RWPE1 (cell line): Measurements from ENCODE around the gene PDIA5.

ENCODE experiments used
- CTCF ChIA-PET: fragments of 350-600 bp; sonication (Branson Sonifier 250); formaldehyde crosslinking; extraction: SDS; loops from one replicate; lab custom pipeline; 2021; lab: Yijun Ruan, JAX
- POLR2A ChIA-PET: fragments of 400-600 bp; formaldehyde crosslinking; extraction: SDS; loops from one replicate; lab custom pipeline; 2020; ENCODE audit warnings: antibody characterized with exemption; ENCODE audit not compliant: low non-redundant PET; lab: Yijun Ruan, JAX
- DNase-seq: peaks from one replicate; pipeline ENCODE4 v3.0.0; 2012; ENCODE audit warnings: low spot score
- H3K27ac ChIP-seq: fragments of 450-650 bp; 2 replicates; pipeline ENCODE4 v1.5.1; 2017
- CTCF ChIP-seq: fragments of 450-650 bp; conservative IDR thresholded peaks from 2 replicates; pipeline ENCODE4 v1.5.1; 2017; ENCODE audit warnings: low read depth, mild to moderate bottlenecking

PDIA5 gene

GRCh38 chr3:123169930-123170329, 103.1 kb downstream of the PDIA5 start:
- no peak for TF ChIP-seq CTCF
- CTCF ChIA-PET = no interaction called here
- POLR2A ChIA-PET = no interaction called here
- DNase-seq = no peak
- no peak overlapping the region for H3K27ac ChIP-seq

- DNase-seq = no peak
- no peak for TF ChIP-seq CTCF
- POLR2A ChIA-PET = no interaction called here
- CTCF ChIA-PET = interaction anchor here (0.6 kb wide), 1 partner anchor 1475 kb away, joined by 4 read pairs; no protein-coding TSS in a partner anchor
- no peak overlapping the region for H3K27ac ChIP-seq
Measured at GRCh38 chr3:123180791-123181190, 114.0 kb downstream of the PDIA5 start.

GRCh38 chr3:123186695-123187094, 119.9 kb downstream of the PDIA5 start:
- ChIA-PET CTCF (interaction anchor here (0.5 kb wide), 1 partner anchor 1974 kb away, joined by 3 read pairs; no protein-coding TSS in a partner anchor), POLR2A (no interaction called here)
- H3K27ac ChIP-seq = no peak overlapping the region
- no peak for TF ChIP-seq CTCF
- DNase-seq = no peak

- ChIA-PET POLR2A (no interaction called here), CTCF (no interaction called here)
- no peak for DNase-seq
- no peak for TF ChIP-seq CTCF
- no peak overlapping the region for H3K27ac ChIP-seq
Measured at GRCh38 chr3:123188058-123188457, 121.2 kb downstream of the PDIA5 start.

- POLR2A ChIA-PET = no interaction called here
Measured at GRCh38 chr3:123193448-123194101, 126.8 kb downstream of the PDIA5 start.

GRCh38 chr3:123194552-123194951, 127.7 kb downstream of the PDIA5 start:
- no peak for DNase-seq
- CTCF ChIA-PET = no interaction called here
- H3K27ac ChIP-seq = no peak overlapping the region
- no peak for TF ChIP-seq CTCF
- POLR2A ChIA-PET = no interaction called here

More at GRCh38 chr3:123193448-123194101, 126.8 kb downstream of the PDIA5 start:
- DNase-seq = no peak
- no peak overlapping the region for H3K27ac ChIP-seq
- TF ChIP-seq CTCF = no peak
- CTCF ChIA-PET = interaction anchor here (0.6 kb wide), 1 partner anchor 17 kb away, joined by 3 read pairs; no protein-coding TSS in a partner anchor
